Common myeloid progenitor, CD34-positive (primary cell): ENCODE data around the gene AUTS2.

Source experiments
- CTCF ChIA-PET: fragments of 350-600 bp; sonication (Branson Sonifier 250); formaldehyde crosslinking; loops from one replicate; lab custom pipeline; 2021; ENCODE audit warnings: antibody characterized with exemption; lab: Charles Lee
- POLR2A ChIA-PET: fragments of 350-600 bp; sonication (Branson Sonifier 250); formaldehyde crosslinking; loops from one replicate; lab custom pipeline; 2021; ENCODE audit warnings: antibody characterized with exemption; lab: Charles Lee
- DNase-seq, 3 donors: peaks; one replicate each; pipeline versions ENCODE4 v3.0.0 to v3.0.0-alpha.2; 2013
- H3K27ac ChIP-seq, 2 experiments: 1 replicate in 1 of 2; 2 replicates in 1 of 2; pipeline ENCODE4 v1.7.0; 2013; ENCODE audit warnings: inconsistent platforms in 2 of 2, low read length in 2 of 2, mild to moderate bottlenecking in 2 of 2, low read depth in 1 of 2, moderate library complexity in 1 of 2; ENCODE audit not compliant: severe bottlenecking in 2 of 2, insufficient read depth in 1 of 2, poor library complexity in 1 of 2
- H3K27me3 ChIP-seq, 5 experiments: replicated peaks in 2 of 5; 1 replicate in 3 of 5; 2 replicates in 2 of 5; pipeline versions ENCODE4 v1.6.1 to v1.7.0; 2013; ENCODE audit warnings: low read length in 4 of 5, mild to moderate bottlenecking in 2 of 5, moderate library complexity in 2 of 5, inconsistent platforms in 1 of 5; ENCODE audit not compliant: insufficient read depth in 5 of 5, control insufficient read depth in 4 of 5
- H3K36me3 ChIP-seq, 4 experiments: 1 replicate in 2 of 4; 2 replicates in 2 of 4; pipeline versions ENCODE4 v1.6.1 to v1.7.0; 2013; ENCODE audit warnings: low read length in 3 of 4, control low read depth in 1 of 4, mild to moderate bottlenecking in 1 of 4; ENCODE audit not compliant: control insufficient read depth in 4 of 4, insufficient read depth in 4 of 4
- H3K4me1 ChIP-seq, 4 experiments: 1 replicate in 3 of 4; 2 replicates in 1 of 4; pipeline versions ENCODE4 v1.6.1 to v1.7.1; 2013; ENCODE audit warnings: low read length in 3 of 4, mild to moderate bottlenecking in 3 of 4, control low read depth in 1 of 4, inconsistent platforms in 1 of 4, moderate library complexity in 1 of 4; ENCODE audit not compliant: control insufficient read depth in 4 of 4, insufficient read depth in 4 of 4; ENCODE audit errors: control extremely low read depth in 1 of 4
- H3K4me3 ChIP-seq, 7 experiments: 1 replicate in 4 of 7; 2 replicates in 3 of 7; pipeline versions ENCODE4 v1.5.1 to v1.7.0; 2013; ENCODE audit warnings: mild to moderate bottlenecking in 7 of 7, low read length in 6 of 7, moderate library complexity in 6 of 7, inconsistent platforms in 2 of 7, low read depth in 2 of 7, control low read depth in 1 of 7; ENCODE audit not compliant: insufficient read depth in 4 of 7, control insufficient read depth in 1 of 7; ENCODE audit errors: extremely low read depth in 1 of 7
- H3K9me3 ChIP-seq, 5 experiments: 1 replicate in 4 of 5; 2 replicates in 1 of 5; pipeline versions ENCODE4 v1.6.1 to v1.7.1; 2013; ENCODE audit warnings: low read length in 4 of 5, mild to moderate bottlenecking in 2 of 5, inconsistent platforms in 1 of 5, low read depth in 1 of 5, moderate library complexity in 1 of 5; ENCODE audit not compliant: control insufficient read depth in 4 of 5, insufficient read depth in 2 of 5; ENCODE audit errors: control extremely low read depth in 1 of 5
- WGBS: methylation state at CpG from one replicate; pipeline ENCODE4 v1.1.5; 2013; ENCODE audit not compliant: insufficient coverage; 5-methylcytosine and 5-hydroxymethylcytosine counted together

AUTS2 gene

DNA sequence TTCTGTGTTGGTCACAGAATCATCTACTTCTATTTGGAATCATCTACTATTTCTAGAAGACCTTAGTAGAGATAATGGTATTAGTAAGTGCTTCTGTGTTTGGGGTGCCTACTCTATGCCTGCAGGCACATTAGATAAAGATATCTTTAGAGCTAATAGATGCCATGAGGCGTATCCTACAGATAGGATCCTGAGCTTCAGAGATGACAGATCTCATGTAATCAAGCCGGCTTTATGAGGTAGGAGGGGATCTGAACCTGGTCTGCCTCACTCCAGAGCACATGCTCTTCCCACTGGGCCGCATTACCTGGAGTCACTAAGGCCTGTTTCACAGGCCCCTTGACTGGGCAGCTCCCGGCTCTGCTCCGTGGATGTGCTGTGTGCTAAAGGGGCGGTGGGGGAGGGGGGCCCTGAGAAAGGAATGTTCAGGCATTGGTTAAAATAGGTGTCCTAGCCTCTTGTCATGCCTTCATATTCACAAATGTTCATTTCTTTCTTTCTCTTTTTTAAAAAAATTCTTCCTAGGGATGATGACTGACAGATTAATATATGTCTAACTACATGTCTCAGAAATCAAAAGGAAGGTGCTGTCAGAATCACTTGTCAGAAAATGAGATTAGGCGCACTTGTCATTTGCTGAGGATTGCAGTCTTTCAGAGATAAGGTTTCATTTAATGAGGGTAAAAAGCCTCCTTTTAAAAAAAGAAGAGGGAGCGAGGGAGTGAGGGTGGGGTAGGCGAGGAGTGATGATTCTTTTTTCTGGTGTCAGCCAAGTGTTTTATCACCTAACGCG is 1075.7 kb downstream of the AUTS2 start:
- CTCF ChIA-PET = no interaction called here
- no peaks in the 10 kb centered on the region for H3K27me3 ChIP-seq
- peaks cover 0 to 9% (median 0%) of the 10 kb centered on the region in 4 experiments for H3K4me1 ChIP-seq
- H3K27ac ChIP-seq = no peak overlapping the region
- POLR2A ChIA-PET = no interaction called here
- no peaks in the 10 kb centered on the region for H3K9me3 ChIP-seq
- WGBS = 98% methylated on average over 7 of the region's 11 CpGs
- H3K4me3 ChIP-seq = no peak overlapping the region
- H3K36me3 ChIP-seq = peaks cover 0 to 2% (median 0%) of the 10 kb centered on the region in 4 experiments
- DNase-seq = no peak

DNA sequence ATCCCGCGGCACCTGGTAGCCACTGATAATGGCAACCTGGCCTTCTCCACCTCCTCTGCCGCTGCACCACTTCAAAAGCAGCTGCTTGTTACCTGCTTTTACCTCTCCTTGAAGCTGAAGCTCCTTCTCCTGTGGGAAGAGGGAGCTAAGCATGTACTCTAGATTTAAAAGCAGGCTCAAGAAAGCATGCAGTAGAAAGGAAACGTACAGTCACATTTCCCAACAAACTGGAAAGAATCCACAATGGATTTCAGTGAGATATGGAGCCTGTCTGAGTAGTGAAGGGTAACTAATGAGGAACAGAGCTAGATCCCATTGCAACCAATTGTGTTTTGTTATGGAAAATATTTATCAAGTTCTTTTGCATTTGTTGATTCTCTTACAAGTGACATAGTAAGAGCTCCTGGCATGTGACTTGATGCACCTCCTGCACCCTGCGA is 1076.3 kb downstream of the AUTS2 start:
- ChIA-PET CTCF (no interaction called here), POLR2A (no interaction called here)
- DNase-seq = no peak
- no peak overlapping the region for H3K4me3 ChIP-seq
- H3K27ac ChIP-seq = no peak overlapping the region
- H3K27me3 ChIP-seq = no peaks in the 10 kb centered on the region
- H3K36me3 ChIP-seq = peaks cover 0 to 2% (median 0%) of the 10 kb centered on the region in 4 experiments
- 100% methylated on average over 3 of the region's 5 CpGs for WGBS
- no peaks in the 10 kb centered on the region for H3K9me3 ChIP-seq
- peaks cover 0 to 15% (median 0%) of the 10 kb centered on the region in 4 experiments for H3K4me1 ChIP-seq

DNA sequence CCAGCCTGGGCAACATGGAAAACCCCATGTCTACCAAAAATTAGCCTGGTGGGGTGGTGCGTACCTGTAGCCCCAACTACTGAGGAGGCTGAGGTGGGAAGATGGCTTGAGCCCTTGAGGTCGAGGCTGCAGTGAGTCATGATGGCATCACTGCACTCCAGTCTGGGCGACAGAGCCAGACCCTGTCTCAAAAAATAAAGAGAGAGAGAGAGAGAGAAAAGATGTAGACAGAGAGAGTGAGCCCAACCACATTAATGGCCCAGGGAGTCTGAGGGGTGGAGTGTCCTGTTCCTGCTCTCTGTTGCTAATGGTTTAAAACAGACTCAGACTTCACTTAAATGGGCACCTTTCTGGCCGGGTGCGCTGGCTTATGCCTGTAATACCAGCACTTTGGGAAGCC is 1078.0 kb downstream of the AUTS2 start:
- peaks cover 0 to 18% (median 0%) of the 10 kb centered on the region in 4 experiments for H3K4me1 ChIP-seq
- 100% methylated on average over 5 of the region's 5 CpGs for WGBS
- no peak for DNase-seq
- POLR2A ChIA-PET = no interaction called here
- peaks cover 0 to 2% (median 0%) of the 10 kb centered on the region in 4 experiments for H3K36me3 ChIP-seq
- H3K27me3 ChIP-seq = no peaks in the 10 kb centered on the region
- no peak overlapping the region for H3K4me3 ChIP-seq
- no peaks in the 10 kb centered on the region for H3K9me3 ChIP-seq
- CTCF ChIA-PET = no interaction called here
- no peak overlapping the region for H3K27ac ChIP-seq

DNA sequence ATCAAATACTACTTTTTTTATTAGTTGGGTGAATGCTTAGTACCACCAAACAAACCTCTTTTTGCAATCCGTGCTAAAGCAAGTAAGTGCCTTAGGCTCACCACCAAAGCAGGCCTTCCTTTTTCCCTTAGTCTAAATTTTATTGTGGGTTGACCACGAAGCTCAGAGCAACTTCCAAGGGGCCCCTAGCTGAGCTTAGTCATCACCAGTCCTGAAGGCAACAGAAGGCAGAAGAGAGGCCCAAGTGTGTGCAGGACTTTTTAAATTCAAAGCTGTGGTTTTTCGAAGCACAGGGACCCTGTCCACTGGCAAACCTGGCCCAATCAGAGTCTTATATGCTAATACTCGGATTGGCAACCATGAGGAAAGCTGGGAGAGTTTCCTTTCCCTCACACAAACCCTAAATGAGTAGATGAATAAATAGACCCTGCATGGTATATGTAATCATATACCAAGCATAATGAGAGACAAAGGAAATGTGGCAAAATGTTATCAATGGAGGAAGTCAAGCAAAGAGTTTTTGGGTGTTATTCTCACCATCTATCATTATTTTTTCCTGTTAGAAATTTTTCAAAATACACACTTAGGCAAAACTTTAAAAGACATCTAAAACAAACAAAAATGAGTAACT is 1080.5 kb downstream of the AUTS2 start:
- CTCF ChIA-PET = no interaction called here
- Histone ChIP-seq H3K4me3 (no peak overlapping the region), H3K27ac (no peak overlapping the region), H3K9me3 (no peaks in the 10 kb centered on the region), H3K36me3 (peaks cover 0 to 2% (median 0%) of the 10 kb centered on the region in 4 experiments), H3K27me3 (no peaks in the 10 kb centered on the region), H3K4me1 (peaks cover 0 to 18% (median 0%) of the 10 kb centered on the region in 4 experiments)
- DNase-seq = peak in 2 of 3 donors; percentile 60 to 65
- POLR2A ChIA-PET = no interaction called here
- WGBS = 34% methylated on average over 3 of the region's 4 CpGs

DNA sequence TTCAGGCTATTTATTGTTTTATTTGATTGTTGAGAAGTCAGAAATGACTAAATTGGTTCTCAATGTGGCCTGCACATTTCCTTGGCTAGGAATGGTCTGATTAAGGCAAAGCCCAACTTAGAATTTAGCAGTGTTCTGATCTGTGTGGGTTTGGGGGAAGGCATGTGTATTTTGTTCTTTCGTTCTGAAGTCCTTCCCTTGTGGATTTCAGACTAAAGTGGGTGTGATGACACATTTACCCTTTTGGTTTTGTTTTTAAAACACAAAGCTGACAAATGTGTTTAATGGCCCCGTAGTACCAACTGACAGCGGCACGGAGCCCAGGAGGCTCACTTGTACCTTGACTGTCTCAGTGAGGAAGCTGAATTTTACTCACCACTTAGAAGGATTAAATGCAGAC is 1081.4 kb downstream of the AUTS2 start:
- POLR2A ChIA-PET = no interaction called here
- Histone ChIP-seq H3K36me3 (peaks cover 0 to 2% (median 0%) of the 10 kb centered on the region in 4 experiments), H3K9me3 (no peaks in the 10 kb centered on the region), H3K27me3 (no peaks in the 10 kb centered on the region), H3K4me3 (no peak overlapping the region), H3K4me1 (peaks cover 0 to 18% (median 0%) of the 10 kb centered on the region in 4 experiments), H3K27ac (no peak overlapping the region)
- WGBS = 100% methylated on average over 2 of the region's 4 CpGs
- DNase-seq = no peak
- CTCF ChIA-PET = no interaction called here

DNA sequence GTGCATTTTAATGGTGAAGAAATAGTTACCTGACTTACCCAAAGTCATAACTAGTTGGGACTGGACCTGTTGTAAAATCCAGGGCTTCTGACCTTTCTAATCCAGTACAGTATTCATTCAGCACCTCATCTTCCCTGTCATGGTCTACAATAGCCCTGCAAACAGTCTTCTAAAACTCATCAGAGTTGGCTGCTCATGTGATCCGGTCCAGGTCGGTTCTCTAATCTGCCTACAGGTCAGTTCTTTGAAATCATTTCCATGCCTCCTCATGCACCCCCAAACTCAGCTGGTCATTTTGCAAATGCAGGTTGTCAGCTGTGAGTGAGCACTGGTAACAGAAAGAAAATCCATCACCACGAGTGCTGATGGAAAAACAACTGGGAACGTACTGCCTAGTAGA is 1082.0 kb downstream of the AUTS2 start:
- Histone ChIP-seq H3K36me3 (peaks cover 0 to 2% (median 0%) of the 10 kb centered on the region in 4 experiments), H3K4me3 (no peak overlapping the region), H3K9me3 (no peaks in the 10 kb centered on the region), H3K27ac (no peak overlapping the region), H3K4me1 (peaks cover 0 to 18% (median 0%) of the 10 kb centered on the region in 4 experiments), H3K27me3 (no peaks in the 10 kb centered on the region)
- ChIA-PET CTCF (no interaction called here), POLR2A (no interaction called here)
- WGBS = no CpG with 5 or more reads among the region's 4 CpGs
- no peak for DNase-seq
